GM11168 (cell line): Measurements from ENCODE around the gene CABLES2.

Experiments used
- in situ Hi-C: fragments of 300-500 bp; cut with MboI; formaldehyde crosslinking; loops from one replicate; pipeline ENCODE4 v1.12.0; 2022; ENCODE audit warnings: low sequenced_read_pairs; ENCODE audit not compliant: unreplicated experiment

The CABLES2 gene

GRCh38 chr20:62407221-62407992, at the start of gene CABLES2:
Gene CABLES2, minus strand, starts transcription at chr20:62407285. Its CDS starts 9 bp downstream, at chr20:62407276.
- in situ Hi-C loops: no loop called here

GRCh38 chr20:62455929-62456328, 48.8 kb upstream of the CABLES2 start:
- in situ Hi-C loops: no loop called here

GRCh38 chr20:62454904-62455636, 48.0 kb upstream of the CABLES2 start:
- in situ Hi-C loops: no loop called here

- in situ Hi-C loops: no loop called here
Measured at GRCh38 chr20:62453186-62453808, 46.2 kb upstream of the CABLES2 start.

- in situ Hi-C loops: no loop called here
Measured at GRCh38 chr20:62452475-62453095, 45.5 kb upstream of the CABLES2 start.

GRCh38 chr20:62451970-62452369, 44.9 kb upstream of the CABLES2 start:
- in situ Hi-C loops: no loop called here

- in situ Hi-C loops: no loop called here
Measured at GRCh38 chr20:62451156-62451767, 44.2 kb upstream of the CABLES2 start.

GRCh38 chr20:62449951-62450691, 43.0 kb upstream of the CABLES2 start:
- in situ Hi-C loops: no loop called here

- in situ Hi-C loops: no loop called here
Measured at GRCh38 chr20:62448788-62449187, 41.7 kb upstream of the CABLES2 start.

GRCh38 chr20:62448038-62448437, 41.0 kb upstream of the CABLES2 start:
- in situ Hi-C loops: no loop called here

GRCh38 chr20:62446888-62447869, 40.1 kb upstream of the CABLES2 start:
- in situ Hi-C loops: no loop called here

GRCh38 chr20:62446481-62446880, 39.4 kb upstream of the CABLES2 start:
- in situ Hi-C loops: no loop called here

- in situ Hi-C loops: no loop called here
Measured at GRCh38 chr20:62445553-62446340, 38.7 kb upstream of the CABLES2 start.

GRCh38 chr20:62444286-62444685, 37.2 kb upstream of the CABLES2 start:
- in situ Hi-C loops: no loop called here

GRCh38 chr20:62441987-62442539, 35.0 kb upstream of the CABLES2 start:
- in situ Hi-C loops: no loop called here

- in situ Hi-C loops: no loop called here
Measured at GRCh38 chr20:62439218-62439617, 32.1 kb upstream of the CABLES2 start.

- in situ Hi-C loops: no loop called here
Measured at GRCh38 chr20:62437927-62438326, 30.8 kb upstream of the CABLES2 start.
